Measurements from ENCODE around the gene SLCO2A1. TPM values are rescaled to one million over a fixed set of nuclear protein-coding genes. Genes with fewer than 3 reads are reported as not detected.

Gene SLCO2A1
- total RNA-seq, 1 experiment from 2014 or later = not detected

DNA sequence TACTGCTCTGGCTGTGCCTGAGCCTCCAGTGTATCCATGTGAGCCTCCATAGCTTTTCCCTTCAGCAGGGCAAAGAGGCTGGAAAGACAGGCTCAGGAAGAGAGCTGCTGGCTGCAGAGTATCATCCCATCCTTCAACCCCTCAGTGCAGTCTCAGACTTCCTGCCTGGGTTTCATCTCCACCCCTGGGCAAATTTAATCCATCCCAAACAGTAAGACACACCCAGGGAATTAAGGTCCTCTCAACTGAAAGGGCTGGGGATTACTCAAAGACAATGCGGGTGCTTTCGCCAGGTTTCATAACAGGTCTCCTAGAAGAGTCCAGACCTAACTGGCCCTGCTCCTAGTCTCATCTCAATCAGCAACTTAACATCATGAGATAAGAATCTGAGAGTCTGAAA, 15.5 kb downstream of the SLCO2A1 start:
- no peak for DNase-seq (ENCODE audit: low read depth)
- in situ Hi-C loops (cut with HindIII; ENCODE audit: low pct_unique_long_range_greater_than_20kb, low sequenced_read_pairs) = no loop called here

DNA sequence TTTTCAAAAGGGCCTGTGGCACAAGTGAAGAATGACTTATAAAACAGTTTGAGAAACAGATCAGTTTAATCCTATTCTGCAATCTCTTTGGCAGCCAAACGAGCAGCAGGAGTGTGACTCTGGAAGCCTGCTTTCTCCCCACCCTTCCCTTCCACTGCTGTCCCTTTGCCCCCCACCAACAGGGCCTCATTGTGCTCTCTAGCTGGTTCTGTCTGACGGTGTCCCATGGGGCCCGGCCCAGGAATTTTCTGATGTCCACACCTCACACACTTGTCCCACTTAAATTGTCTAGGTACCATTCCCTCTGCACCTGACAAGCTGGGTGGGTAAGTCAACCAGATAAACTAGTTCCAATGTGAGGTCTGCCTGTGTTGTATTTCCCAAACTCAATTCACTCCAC, 16.4 kb downstream of the SLCO2A1 start:
- DNase-seq (ENCODE audit: low read depth) = no peak
- in situ Hi-C loops (cut with HindIII; ENCODE audit: low pct_unique_long_range_greater_than_20kb, low sequenced_read_pairs) = no loop called here

DNA sequence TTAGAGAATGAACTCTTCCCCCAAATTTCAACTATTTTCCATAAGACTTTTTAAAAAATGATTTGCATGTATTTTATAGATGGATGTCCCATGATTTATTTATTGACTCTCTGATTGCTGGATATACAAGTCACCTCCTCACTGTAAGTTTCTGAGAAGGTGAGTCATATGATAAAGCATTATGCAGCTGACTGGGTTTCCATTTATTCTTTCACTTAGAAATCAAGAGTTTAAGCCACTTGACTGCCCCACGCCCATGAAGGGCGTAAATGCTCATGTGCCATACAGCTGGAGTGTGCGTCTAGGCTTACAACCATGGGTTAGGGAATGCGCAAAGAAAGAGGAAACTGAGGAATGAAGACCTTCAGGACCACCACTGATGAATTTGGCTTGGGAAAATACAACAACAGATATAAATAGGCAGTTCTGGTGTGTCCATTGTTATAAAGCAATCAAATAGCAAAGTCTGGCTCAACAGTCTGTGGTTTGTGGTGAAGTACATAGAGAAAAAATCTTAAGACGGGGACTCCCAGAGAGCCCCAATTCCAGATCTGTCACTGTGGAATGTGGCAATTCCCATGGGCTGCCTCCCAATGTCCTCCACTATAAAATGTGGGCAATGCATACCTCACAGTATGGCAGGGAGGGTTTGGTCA, 20.3 kb downstream of the SLCO2A1 start:
- DNase-seq (ENCODE audit: low read depth) = no peak
- in situ Hi-C loops (cut with HindIII; ENCODE audit: low pct_unique_long_range_greater_than_20kb, low sequenced_read_pairs) = no loop called here

DNA sequence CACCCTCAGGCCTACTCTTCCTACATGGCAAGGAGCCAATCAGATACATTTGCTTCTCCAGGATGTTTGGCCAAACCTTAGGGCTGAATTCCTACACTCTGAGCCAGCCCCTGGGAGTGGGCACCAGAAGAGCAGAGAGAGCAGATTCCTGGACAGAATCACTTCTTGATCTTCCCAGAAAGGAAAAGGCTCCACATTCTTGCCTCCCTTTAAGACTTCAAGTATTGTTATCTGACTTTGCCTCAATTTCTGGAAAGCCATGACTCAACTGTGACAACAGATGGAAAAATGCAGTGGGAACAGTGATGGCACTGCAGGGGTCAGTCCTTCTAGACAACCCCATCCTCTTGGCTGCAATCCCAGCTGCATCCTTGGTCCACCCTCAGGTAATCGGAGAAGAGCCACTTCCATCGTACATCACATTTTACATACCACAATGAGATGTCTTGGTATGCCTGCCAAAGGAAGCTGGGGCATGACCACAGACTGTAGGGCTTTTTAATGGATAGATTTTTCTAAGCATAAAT, 21.0 kb downstream of the SLCO2A1 start:
- in situ Hi-C loops (cut with HindIII; ENCODE audit: low pct_unique_long_range_greater_than_20kb, low sequenced_read_pairs) = no loop called here
- DNase-seq (ENCODE audit: low read depth) = no peak

DNA sequence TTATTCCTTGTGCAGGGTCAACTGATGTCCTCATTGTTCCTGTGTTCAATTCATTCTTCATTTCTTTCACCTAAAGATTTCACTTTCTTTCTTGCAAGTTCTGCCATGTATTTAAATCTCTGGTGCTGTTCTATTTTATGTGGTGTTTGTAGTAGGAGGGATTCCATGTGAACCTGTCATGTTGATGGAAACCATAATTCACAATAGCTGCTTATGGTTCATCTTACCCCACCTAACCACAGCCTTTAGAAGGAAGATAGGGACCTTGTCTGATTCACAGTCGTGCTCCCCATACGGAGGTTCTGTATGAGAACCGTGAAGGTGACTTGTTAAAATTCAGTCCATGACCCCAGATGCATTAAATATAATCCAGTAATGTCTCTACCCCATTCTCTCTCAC, 21.9 kb downstream of the SLCO2A1 start:
- in situ Hi-C loops (cut with HindIII; ENCODE audit: low pct_unique_long_range_greater_than_20kb, low sequenced_read_pairs) = no loop called here
- no peak for DNase-seq (ENCODE audit: low read depth)

DNA sequence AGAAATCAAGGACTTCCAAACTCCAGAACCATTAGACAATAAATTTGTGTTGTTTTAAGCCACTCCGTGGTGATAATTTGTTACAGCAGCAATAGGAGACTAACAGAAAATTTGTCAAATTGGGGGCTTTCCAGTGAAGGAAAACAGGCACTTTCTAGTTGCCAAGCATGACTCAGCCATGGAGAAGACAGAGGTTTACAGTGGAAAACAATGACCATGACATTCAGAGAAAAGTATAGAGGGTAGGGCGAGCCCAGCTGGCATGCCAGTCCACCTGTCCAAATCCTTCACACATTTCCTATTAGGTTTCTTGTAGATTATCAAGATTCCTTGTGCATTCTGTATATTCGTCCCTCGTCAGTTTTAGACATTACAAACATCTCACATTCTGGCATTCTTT, 24.9 kb downstream of the SLCO2A1 start:
- in situ Hi-C loops (cut with HindIII; ENCODE audit: low pct_unique_long_range_greater_than_20kb, low sequenced_read_pairs) = no loop called here
- no peak for DNase-seq (ENCODE audit: low read depth)

- in situ Hi-C loops (cut with HindIII; ENCODE audit: low pct_unique_long_range_greater_than_20kb, low sequenced_read_pairs) = no loop called here
- no peak for DNase-seq (ENCODE audit: low read depth)
These were observed 26.7 kb downstream of the SLCO2A1 start for GRCh38 chr3:134003066-134003465.

GRCh38 chr3:134002306-134002705, 27.4 kb downstream of the SLCO2A1 start:
- in situ Hi-C loops (cut with HindIII; ENCODE audit: low pct_unique_long_range_greater_than_20kb, low sequenced_read_pairs) = no loop called here
- peak; percentile 10 for DNase-seq (ENCODE audit: low read depth)

GRCh38 chr3:134001251-134001650, 28.5 kb downstream of the SLCO2A1 start:
- no peak for DNase-seq (ENCODE audit: low read depth)
- in situ Hi-C loops (cut with HindIII; ENCODE audit: low pct_unique_long_range_greater_than_20kb, low sequenced_read_pairs) = no loop called here

- no peak for DNase-seq (ENCODE audit: low read depth)
- in situ Hi-C loops (cut with HindIII; ENCODE audit: low pct_unique_long_range_greater_than_20kb, low sequenced_read_pairs) = no loop called here
These were observed 29.6 kb downstream of the SLCO2A1 start for GRCh38 chr3:133999891-134000685.

- in situ Hi-C loops (cut with HindIII; ENCODE audit: low pct_unique_long_range_greater_than_20kb, low sequenced_read_pairs) = no loop called here
- no peak for DNase-seq (ENCODE audit: low read depth)
These were observed 31.0 kb downstream of the SLCO2A1 start for GRCh38 chr3:133998691-133999241.

GRCh38 chr3:133997871-133998635, 31.7 kb downstream of the SLCO2A1 start:
- in situ Hi-C loops (cut with HindIII; ENCODE audit: low pct_unique_long_range_greater_than_20kb, low sequenced_read_pairs) = no loop called here
- no peak for DNase-seq (ENCODE audit: low read depth)

DNA sequence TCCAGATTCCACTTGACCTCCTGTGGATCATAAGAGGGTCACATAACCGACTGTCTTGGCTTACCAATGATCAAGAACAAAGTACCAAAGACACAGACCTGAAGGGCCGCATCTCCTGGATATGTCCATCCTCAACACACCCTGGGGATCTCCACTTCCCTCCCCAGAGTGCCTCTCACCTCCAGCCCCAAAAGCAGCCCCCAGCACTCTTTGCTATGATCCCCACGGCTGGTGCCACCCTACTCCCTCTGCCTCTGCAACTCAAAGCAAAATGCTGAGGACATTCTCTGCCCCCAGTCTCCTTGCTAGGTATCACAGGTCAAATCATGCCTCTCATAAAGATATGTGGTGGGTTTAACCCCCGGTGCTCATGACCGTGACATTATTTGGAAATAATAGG, 32.7 kb downstream of the SLCO2A1 start:
- in situ Hi-C loops (cut with HindIII; ENCODE audit: low pct_unique_long_range_greater_than_20kb, low sequenced_read_pairs) = no loop called here
- DNase-seq (ENCODE audit: low read depth) = no peak

- in situ Hi-C loops (cut with HindIII; ENCODE audit: low pct_unique_long_range_greater_than_20kb, low sequenced_read_pairs) = no loop called here
- no peak for DNase-seq (ENCODE audit: low read depth)
These were observed 33.5 kb downstream of the SLCO2A1 start for GRCh38 chr3:133996251-133996661.

DNA sequence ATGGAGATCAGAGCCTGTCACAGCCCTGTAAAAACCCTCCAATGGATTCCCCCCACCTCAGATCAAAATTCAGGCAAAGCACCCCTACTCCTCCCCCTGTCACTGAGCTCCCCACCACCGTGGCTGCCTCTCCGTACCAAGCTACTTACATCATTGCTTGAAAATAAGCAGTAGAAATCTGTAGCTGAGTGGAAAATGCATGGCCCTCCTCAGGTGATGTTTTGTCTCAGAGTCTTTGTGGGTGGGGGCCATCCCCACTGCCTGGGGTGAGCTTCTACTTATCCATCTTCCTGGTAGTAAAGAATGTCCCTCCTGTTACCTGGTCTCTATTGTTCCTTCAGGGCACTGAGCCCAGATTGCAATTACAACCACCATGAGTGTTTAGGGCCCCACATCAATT, 34.5 kb downstream of the SLCO2A1 start:
- DNase-seq (ENCODE audit: low read depth) = no peak

GRCh38 chr3:133994166-133994890, 35.4 kb downstream of the SLCO2A1 start:
- in situ Hi-C loops (cut with HindIII; ENCODE audit: low pct_unique_long_range_greater_than_20kb, low sequenced_read_pairs) = no loop called here
- DNase-seq (ENCODE audit: low read depth) = no peak

More for the DNA sequence above, 34.5 kb downstream of the SLCO2A1 start:
- in situ Hi-C loops (cut with HindIII; ENCODE audit: low pct_unique_long_range_greater_than_20kb, low sequenced_read_pairs) = no loop called here

- in situ Hi-C loops (cut with HindIII; ENCODE audit: low pct_unique_long_range_greater_than_20kb, low sequenced_read_pairs) = no loop called here
- no peak for DNase-seq (ENCODE audit: low read depth)
These were observed 36.6 kb downstream of the SLCO2A1 start for GRCh38 chr3:133992951-133993620.

DNA sequence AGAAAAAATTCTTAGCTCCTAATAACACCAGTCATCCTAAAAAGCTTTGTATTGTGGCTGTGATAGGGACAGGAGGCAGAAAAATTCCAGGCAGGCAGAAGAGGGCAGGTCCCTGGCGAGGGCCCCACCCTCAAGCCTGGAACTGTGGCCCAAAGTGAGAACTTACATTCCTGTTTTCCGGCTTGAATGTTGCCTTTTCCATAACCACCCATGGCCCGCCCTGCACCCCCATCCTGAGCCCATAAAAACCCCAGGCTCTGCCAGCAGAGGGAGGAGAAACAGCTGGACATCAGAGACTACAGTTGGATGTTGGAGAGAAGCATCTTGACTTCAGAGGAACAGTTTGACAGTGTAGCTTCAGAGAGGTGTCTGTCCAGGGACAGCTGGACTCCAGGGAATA, 37.3 kb downstream of the SLCO2A1 start:
- DNase-seq (ENCODE audit: low read depth) = no peak
- in situ Hi-C loops (cut with HindIII; ENCODE audit: low pct_unique_long_range_greater_than_20kb, low sequenced_read_pairs) = no loop called here
